ENCODE measurements around the gene GLRX5.

Gene GLRX5

GRCh38 chr14:95511687-95512086, 23.2 kb upstream of the GLRX5 start:
- Histone ChIP-seq H4K91ac (ENCODE audit: low read length) (no peak overlapping the region), H3K23ac (ENCODE audit: low read length in 2 of 2) (no peak overlapping the region), H3K4ac (ENCODE audit: low read depth in 1 of 2, low read length in 2 of 2) (no peak overlapping the region), H4K8ac (ENCODE audit: low read length) (peak overlapping the region; percentile 68), H3K27ac (ENCODE audit: low read length, poor library complexity, severe bottlenecking) (no peak overlapping the region), H2AFZ (ENCODE audit: low read depth, low read length) (no peak overlapping the region), H3K18ac (ENCODE audit: low read depth in 1 of 2, low read length in 2 of 2) (peak overlapping the region in 1 of 2 experiments; percentile 16), H3K9ac (ENCODE audit: low read length) (peak overlapping the region; percentile 76), H2AK5ac (ENCODE audit: low read length, severe bottlenecking) (no peak overlapping the region), H3K4me3 (ENCODE audit: insufficient read depth in 1 of 2, low read depth in 1 of 2, low read length in 2 of 2) (peak overlapping the region in 1 of 2 experiments; percentile 28), H2BK5ac (ENCODE audit: low read depth, low read length, poor library complexity, severe bottlenecking) (no peak overlapping the region), H3K27me3 (ENCODE audit: control insufficient read depth in 1 of 2, insufficient read depth in 1 of 2, low read length in 2 of 2) (no peaks in the 10 kb centered on the region), H2BK120ac (ENCODE audit: low read depth, low read length) (no peak overlapping the region), H3K79me1 (replicated peaks; ENCODE audit: low read length, poor library complexity, severe bottlenecking) (peaks cover 3% of the 10 kb centered on the region), H3K4me1 (ENCODE audit: control insufficient read depth, insufficient read depth, low read depth, low read length) (peaks cover 31% of the 10 kb centered on the region), H2BK12ac (ENCODE audit: low read length in 2 of 2) (no peak overlapping the region), H3K36me3 (ENCODE audit: control insufficient read depth in 1 of 2, insufficient read depth in 2 of 2, low read depth in 1 of 2, low read length in 2 of 2) (peaks cover 1 to 20% of the 10 kb centered on the region in 2 experiments), H3K9me3 (ENCODE audit: control insufficient read depth, low read length) (no peaks in the 10 kb centered on the region), H3K14ac (ENCODE audit: low read length in 2 of 2) (no peak overlapping the region), H2BK15ac (ENCODE audit: low read depth, poor library complexity, severe bottlenecking) (no peak overlapping the region), H3K4me2 (ENCODE audit: low read length, poor library complexity, severe bottlenecking) (no peak overlapping the region)
- 73% methylated on average over 5 of the region's 5 CpGs for WGBS
- DNase-seq, result no peak

DNA sequence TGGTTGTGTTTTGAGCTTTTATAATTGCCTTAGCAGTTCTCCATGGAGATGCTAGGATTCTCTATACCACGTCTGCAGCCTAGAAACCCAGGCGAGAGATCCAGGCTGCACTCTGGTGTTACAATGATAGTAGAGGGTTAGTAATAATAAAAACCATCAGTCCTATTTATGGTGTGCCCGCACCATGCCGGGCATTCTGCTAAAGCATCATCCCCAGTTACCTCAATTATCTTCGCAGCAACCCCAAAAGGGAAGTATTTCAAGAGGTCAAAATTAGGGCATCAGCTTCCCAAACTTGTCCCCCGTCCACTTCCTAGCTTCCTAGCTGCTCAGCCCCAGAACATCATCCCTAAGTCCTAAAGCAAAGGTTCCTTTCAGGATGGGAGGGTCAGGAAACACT, 21.6 kb upstream of the GLRX5 start:
- Histone ChIP-seq H3K4ac (ENCODE audit: low read depth in 1 of 2, low read length in 2 of 2) (peak overlapping the region in 1 of 2 experiments; percentile 54), H2AK5ac (ENCODE audit: low read length, severe bottlenecking) (no peak overlapping the region), H3K27ac (ENCODE audit: low read length, poor library complexity, severe bottlenecking) (no peak overlapping the region), H2AFZ (ENCODE audit: low read depth, low read length) (no peak overlapping the region), H3K4me2 (ENCODE audit: low read length, poor library complexity, severe bottlenecking) (no peak overlapping the region), H3K79me1 (replicated peaks; ENCODE audit: low read length, poor library complexity, severe bottlenecking) (peaks cover 2% of the 10 kb centered on the region), H3K14ac (ENCODE audit: low read length in 2 of 2) (no peak overlapping the region), H2BK12ac (ENCODE audit: low read length in 2 of 2) (no peak overlapping the region), H3K9me3 (ENCODE audit: control insufficient read depth, low read length) (no peaks in the 10 kb centered on the region), H2BK5ac (ENCODE audit: low read depth, low read length, poor library complexity, severe bottlenecking) (no peak overlapping the region), H3K27me3 (ENCODE audit: control insufficient read depth in 1 of 2, insufficient read depth in 1 of 2, low read length in 2 of 2) (no peaks in the 10 kb centered on the region), H3K9ac (ENCODE audit: low read length) (peak overlapping the region; percentile 53), H3K23ac (ENCODE audit: low read length in 2 of 2) (no peak overlapping the region), H3K4me1 (ENCODE audit: control insufficient read depth, insufficient read depth, low read depth, low read length) (peaks cover 25% of the 10 kb centered on the region), H4K91ac (ENCODE audit: low read length) (no peak overlapping the region), H3K18ac (ENCODE audit: low read depth in 1 of 2, low read length in 2 of 2) (no peak overlapping the region), H3K4me3 (ENCODE audit: insufficient read depth in 1 of 2, low read depth in 1 of 2, low read length in 2 of 2) (peak overlapping the region in 1 of 2 experiments; percentile 47), H2BK120ac (ENCODE audit: low read depth, low read length) (no peak overlapping the region), H2BK15ac (ENCODE audit: low read depth, poor library complexity, severe bottlenecking) (no peak overlapping the region), H3K36me3 (ENCODE audit: control insufficient read depth in 1 of 2, insufficient read depth in 2 of 2, low read depth in 1 of 2, low read length in 2 of 2) (peaks cover 0 to 13% of the 10 kb centered on the region in 2 experiments), H4K8ac (ENCODE audit: low read length) (no peak overlapping the region)
- no peak for DNase-seq
- WGBS, result 93% methylated on average over 6 of the region's 6 CpGs

GRCh38 chr14:95514131-95515079, 20.4 kb upstream of the GLRX5 start:
- no peak overlapping the region for H2AFZ ChIP-seq (ENCODE audit: low read depth, low read length)
- H3K23ac ChIP-seq (ENCODE audit: low read length in 2 of 2), result no peak overlapping the region
- DNase-seq, result no peak
- H3K9me3 ChIP-seq (ENCODE audit: control insufficient read depth, low read length), result no peaks in the 10 kb centered on the region
- H2BK12ac ChIP-seq (ENCODE audit: low read length in 2 of 2), result peak overlapping the region; percentile 65 to 93
- peak overlapping the region in 1 of 2 experiments; percentile 58 for H3K14ac ChIP-seq (ENCODE audit: low read length in 2 of 2)
- peak overlapping the region in 1 of 2 experiments; percentile 85 for H3K4me3 ChIP-seq (ENCODE audit: insufficient read depth in 1 of 2, low read depth in 1 of 2, low read length in 2 of 2)
- H3K36me3 ChIP-seq (ENCODE audit: control insufficient read depth in 1 of 2, insufficient read depth in 2 of 2, low read depth in 1 of 2, low read length in 2 of 2), result peaks cover 0 to 5% of the 10 kb centered on the region in 2 experiments
- H3K27me3 ChIP-seq (ENCODE audit: control insufficient read depth in 1 of 2, insufficient read depth in 1 of 2, low read length in 2 of 2), result no peaks in the 10 kb centered on the region
- peak overlapping the region; percentile 52 for H4K91ac ChIP-seq (ENCODE audit: low read length)
- peak overlapping the region; percentile 44 for H2BK15ac ChIP-seq (ENCODE audit: low read depth, poor library complexity, severe bottlenecking)
- 88% methylated on average over 18 of the region's 18 CpGs for WGBS
- H3K79me1 ChIP-seq (replicated peaks; ENCODE audit: low read length, poor library complexity, severe bottlenecking), result peaks cover 2% of the 10 kb centered on the region
- H3K4me2 ChIP-seq (ENCODE audit: low read length, poor library complexity, severe bottlenecking), result no peak overlapping the region
- H2BK5ac ChIP-seq (ENCODE audit: low read depth, low read length, poor library complexity, severe bottlenecking), result peak overlapping the region; percentile 11
- H2AK5ac ChIP-seq (ENCODE audit: low read length, severe bottlenecking), result peak overlapping the region; percentile 1
- H3K18ac ChIP-seq (ENCODE audit: low read depth in 1 of 2, low read length in 2 of 2), result peak overlapping the region; percentile 22 to 64
- H3K4ac ChIP-seq (ENCODE audit: low read depth in 1 of 2, low read length in 2 of 2), result peak overlapping the region; percentile 32 to 58
- H2BK120ac ChIP-seq (ENCODE audit: low read depth, low read length), result peak overlapping the region; percentile 42
- H3K27ac ChIP-seq (ENCODE audit: low read length, poor library complexity, severe bottlenecking), result peak overlapping the region; percentile 12
- peaks cover 25% of the 10 kb centered on the region for H3K4me1 ChIP-seq (ENCODE audit: control insufficient read depth, insufficient read depth, low read depth, low read length)
- H3K9ac ChIP-seq (ENCODE audit: low read length), result peak overlapping the region; percentile 87
- H4K8ac ChIP-seq (ENCODE audit: low read length), result peak overlapping the region; percentile 32

GRCh38 chr14:95515080-95515489, 19.8 kb upstream of the GLRX5 start:
- peak overlapping the region in 1 of 2 experiments; percentile 85 for H3K4me3 ChIP-seq (ENCODE audit: insufficient read depth in 1 of 2, low read depth in 1 of 2, low read length in 2 of 2)
- peak overlapping the region; percentile 33 for H3K27ac ChIP-seq (ENCODE audit: low read length, poor library complexity, severe bottlenecking)
- H3K18ac ChIP-seq (ENCODE audit: low read depth in 1 of 2, low read length in 2 of 2), result peak overlapping the region; percentile 64 to 74
- peak overlapping the region in 1 of 2 experiments; percentile 77 for H3K14ac ChIP-seq (ENCODE audit: low read length in 2 of 2)
- peak overlapping the region; percentile 87 for H3K9ac ChIP-seq (ENCODE audit: low read length)
- peaks cover 25% of the 10 kb centered on the region for H3K4me1 ChIP-seq (ENCODE audit: control insufficient read depth, insufficient read depth, low read depth, low read length)
- H2BK12ac ChIP-seq (ENCODE audit: low read length in 2 of 2), result peak overlapping the region; percentile 65 to 93
- peak overlapping the region; percentile 5 for H2AFZ ChIP-seq (ENCODE audit: low read depth, low read length)
- H2BK15ac ChIP-seq (ENCODE audit: low read depth, poor library complexity, severe bottlenecking), result peak overlapping the region; percentile 44
- H3K4ac ChIP-seq (ENCODE audit: low read depth in 1 of 2, low read length in 2 of 2), result peak overlapping the region; percentile 46 to 52
- no peak for DNase-seq
- peaks cover 2% of the 10 kb centered on the region for H3K79me1 ChIP-seq (replicated peaks; ENCODE audit: low read length, poor library complexity, severe bottlenecking)
- H2BK5ac ChIP-seq (ENCODE audit: low read depth, low read length, poor library complexity, severe bottlenecking), result no peak overlapping the region
- H3K23ac ChIP-seq (ENCODE audit: low read length in 2 of 2), result peak overlapping the region in 1 of 2 experiments; percentile 41
- H4K91ac ChIP-seq (ENCODE audit: low read length), result peak overlapping the region; percentile 52
- H3K27me3 ChIP-seq (ENCODE audit: control insufficient read depth in 1 of 2, insufficient read depth in 1 of 2, low read length in 2 of 2), result no peaks in the 10 kb centered on the region
- no peaks in the 10 kb centered on the region for H3K9me3 ChIP-seq (ENCODE audit: control insufficient read depth, low read length)
- no peaks in the 10 kb centered on the region for H3K36me3 ChIP-seq (ENCODE audit: control insufficient read depth in 1 of 2, insufficient read depth in 2 of 2, low read depth in 1 of 2, low read length in 2 of 2)
- H2BK120ac ChIP-seq (ENCODE audit: low read depth, low read length), result peak overlapping the region; percentile 42
- 19% methylated on average over 9 of the region's 9 CpGs for WGBS
- peak overlapping the region; percentile 18 for H3K4me2 ChIP-seq (ENCODE audit: low read length, poor library complexity, severe bottlenecking)
- H4K8ac ChIP-seq (ENCODE audit: low read length), result peak overlapping the region; percentile 66
- no peak overlapping the region for H2AK5ac ChIP-seq (ENCODE audit: low read length, severe bottlenecking)

Measured in mesenchymal stem cell (in vitro differentiated cells and primary cell).